ENCODE data around the gene VIPR2.
"Not testable (repeated sequence)": the region's sequence is repeated elsewhere in the genome, so short reads cannot be mapped to it uniquely, and the experiment has no call there.

The VIPR2 gene

GRCh38 chr7:159088016-159088865, 56.4 kb downstream of the VIPR2 start:
- intact Hi-C loops (cut with DNase I) = no loop called here
- DNase-seq = peak in 7 of 42 donors; percentile 2 to 19 (median 13)

DNA sequence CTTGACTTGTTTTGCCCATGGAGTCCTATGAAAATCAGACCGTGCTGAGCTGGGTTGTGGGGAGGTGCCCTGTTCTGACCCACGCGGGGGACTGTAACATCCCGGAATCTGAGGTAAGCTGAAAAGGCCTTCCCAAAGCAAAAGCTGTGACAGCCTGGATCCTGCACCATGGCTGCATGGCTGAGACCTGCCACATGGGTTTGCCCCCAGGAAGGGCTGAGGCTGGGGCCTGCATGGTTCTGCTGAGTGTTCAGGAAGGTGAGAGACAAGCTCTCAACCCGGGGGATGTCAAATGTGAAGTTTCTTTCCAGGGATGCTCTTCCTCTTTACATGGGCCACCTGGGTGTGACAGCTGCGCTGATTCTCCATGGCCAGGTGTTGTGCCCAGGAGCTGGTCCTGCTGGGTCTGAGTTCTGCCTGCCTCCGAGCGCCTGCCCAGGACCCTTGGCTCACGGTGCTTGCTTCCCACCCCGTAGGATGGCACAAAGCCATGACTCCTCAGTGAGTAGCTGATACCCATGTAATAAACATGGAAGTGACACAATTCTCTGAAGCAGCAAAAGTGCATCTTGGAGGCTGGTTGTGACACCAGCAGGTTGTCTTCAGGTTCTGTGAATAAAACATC, 58.3 kb downstream of the VIPR2 start:
- intact Hi-C loops (cut with DNase I) = no loop called here
- peak in 8 of 42 donors; percentile 1 to 32 (median 14) for DNase-seq

- intact Hi-C loops (cut with DNase I) = no loop called here
- peak in 8 of 42 donors; percentile 3 to 41 (median 26) for DNase-seq
These were observed 60.4 kb downstream of the VIPR2 start for GRCh38 chr7:159084069-159084801.

- peak in 4 of 42 donors; percentile 5 to 25 (median 21) for DNase-seq
- intact Hi-C loops (cut with DNase I) = no loop called here
These were observed 61.0 kb downstream of the VIPR2 start for GRCh38 chr7:159083698-159084068.

DNA sequence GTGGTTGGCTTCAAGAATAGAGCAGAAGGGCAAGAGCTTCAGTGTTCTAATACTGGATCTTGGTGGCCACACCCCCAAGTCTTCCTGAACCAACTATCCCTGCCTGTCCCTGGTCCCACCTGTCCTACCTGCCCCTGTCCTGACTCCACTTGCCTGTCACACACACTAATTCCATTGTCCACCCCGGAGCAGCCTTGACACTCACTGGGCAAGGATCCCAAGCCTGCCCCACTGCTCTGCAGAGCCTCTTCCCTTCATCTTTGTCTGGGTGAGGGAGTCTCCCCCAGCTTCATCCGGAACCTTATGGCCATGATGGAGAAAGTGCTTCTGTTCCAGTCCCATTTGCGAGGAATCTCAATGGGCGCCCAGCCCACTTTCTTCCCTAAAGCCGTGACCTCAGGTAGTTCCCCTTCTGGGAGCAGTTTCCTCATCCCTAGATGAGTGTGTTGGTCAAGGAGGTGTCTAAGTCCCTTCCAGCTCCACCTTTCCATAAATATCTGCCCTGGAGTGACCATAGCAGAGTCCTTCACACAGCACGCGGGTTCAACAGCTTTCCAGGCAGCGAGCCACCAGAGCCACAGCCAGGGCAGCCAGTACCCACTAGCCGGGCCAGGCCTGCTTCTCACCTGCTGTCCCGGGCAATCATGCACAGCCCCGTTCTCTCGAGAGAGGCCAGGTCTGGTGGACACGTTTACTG, 61.5 kb downstream of the VIPR2 start:
- DNase-seq = peak in 7 of 42 donors; percentile 2 to 38 (median 14)
- intact Hi-C loops (cut with DNase I) = no loop called here

DNA sequence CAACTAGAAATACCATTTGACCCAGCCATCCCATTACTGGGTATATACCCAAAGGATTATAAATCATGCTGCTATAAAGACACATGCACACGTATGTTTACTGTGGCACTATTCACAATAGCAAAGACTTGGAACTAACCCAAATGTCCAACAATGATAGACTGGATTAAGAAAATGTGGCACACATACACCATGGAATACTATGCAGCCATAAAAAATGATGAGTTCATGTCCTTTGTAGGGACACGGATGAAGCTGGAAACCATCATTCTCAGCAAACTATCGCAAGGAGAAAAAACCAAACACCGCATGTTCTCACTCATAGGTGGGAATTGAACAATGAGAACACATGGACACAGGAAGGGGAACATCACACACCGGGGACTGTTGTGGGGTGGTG, 62.6 kb downstream of the VIPR2 start:
- intact Hi-C loops (cut with DNase I); DNase-seq: not testable (repeated sequence)

GRCh38 chr7:159078911-159079270, 65.8 kb downstream of the VIPR2 start:
- intact Hi-C loops (cut with DNase I) = no loop called here
- DNase-seq = peak in 3 of 42 donors; percentile 3 to 23 (median 10)

GRCh38 chr7:159078193-159078910, 66.3 kb downstream of the VIPR2 start:
- intact Hi-C loops (cut with DNase I) = no loop called here
- DNase-seq = no peak

DNA sequence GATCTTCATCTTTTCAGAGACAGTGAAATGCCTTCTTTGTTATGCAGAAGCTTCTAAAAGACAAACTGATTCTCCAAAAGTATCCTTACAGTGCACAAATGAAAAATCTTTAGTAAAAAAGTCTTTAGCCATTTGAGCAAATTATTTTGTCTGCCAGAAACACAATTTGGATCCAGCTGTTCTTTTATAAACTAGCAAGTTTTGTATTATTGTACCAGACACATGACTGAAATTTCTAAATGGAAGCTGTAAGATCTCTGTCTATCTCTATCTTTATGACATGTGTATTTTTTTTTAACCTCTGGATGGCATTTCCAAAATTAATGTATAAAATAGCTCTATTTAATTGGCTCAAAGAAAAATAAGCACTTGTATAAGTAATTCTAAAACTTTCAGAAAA, 68.3 kb downstream of the VIPR2 start:
- intact Hi-C loops (cut with DNase I) = no loop called here
- DNase-seq = no peak

DNA sequence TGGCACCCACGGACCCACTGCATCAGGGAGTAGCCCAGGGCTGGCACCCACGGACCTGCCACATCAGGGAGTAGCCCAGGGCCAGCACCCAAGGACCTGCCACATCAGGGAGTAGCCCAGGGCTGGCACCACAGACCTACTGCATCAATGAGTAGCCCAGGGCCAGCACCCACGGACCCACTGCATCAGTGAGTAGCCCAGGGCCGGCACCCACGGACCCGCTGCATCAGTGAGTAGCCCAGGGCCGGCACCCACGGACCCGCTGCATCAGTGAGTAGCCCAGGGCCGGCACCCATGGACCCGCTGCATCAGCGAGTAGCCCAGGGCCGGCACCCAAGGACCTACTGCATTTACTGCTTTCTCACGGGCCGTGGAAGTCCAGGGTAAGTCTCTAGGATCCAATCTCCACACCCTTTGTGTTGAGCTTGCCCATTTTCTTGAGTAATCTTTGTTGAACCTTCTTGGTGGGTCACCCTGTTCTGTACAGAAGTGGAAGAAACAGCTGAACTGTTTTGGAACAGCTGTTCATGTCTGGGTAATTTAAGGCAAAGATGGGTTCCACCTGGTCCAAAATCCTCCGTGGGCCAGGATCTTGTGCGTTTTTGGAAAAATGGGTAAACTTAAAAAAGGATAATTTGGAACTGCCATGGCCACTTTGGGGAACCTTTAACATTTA, 69.0 kb downstream of the VIPR2 start:
- DNase-seq = peak in 2 of 42 donors; percentile 26 to 32
- intact Hi-C loops (cut with DNase I) = no loop called here

DNA sequence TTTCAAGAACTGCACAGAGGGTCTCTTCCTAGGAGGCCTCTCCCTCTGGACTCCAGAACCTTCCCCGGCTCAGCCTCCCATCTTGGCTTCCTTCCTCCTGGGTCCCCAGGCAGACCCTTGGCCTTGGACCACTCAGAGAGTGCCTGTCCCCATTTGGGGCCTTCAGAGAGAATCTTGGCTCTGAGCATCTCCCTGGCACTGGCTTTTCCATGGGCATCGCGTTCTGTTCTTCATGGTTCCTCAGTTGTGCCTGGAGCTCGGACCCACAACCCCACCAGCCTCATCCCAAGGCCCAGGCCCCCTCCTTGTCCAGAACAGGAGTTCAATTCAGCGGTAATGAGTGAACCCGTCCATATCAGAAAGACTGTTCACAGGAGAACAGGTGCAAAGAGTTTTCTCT, 73.4 kb downstream of the VIPR2 start:
- DNase-seq = peak in 1 of 42 donors; percentile 18
- intact Hi-C loops (cut with DNase I) = no loop called here

DNA sequence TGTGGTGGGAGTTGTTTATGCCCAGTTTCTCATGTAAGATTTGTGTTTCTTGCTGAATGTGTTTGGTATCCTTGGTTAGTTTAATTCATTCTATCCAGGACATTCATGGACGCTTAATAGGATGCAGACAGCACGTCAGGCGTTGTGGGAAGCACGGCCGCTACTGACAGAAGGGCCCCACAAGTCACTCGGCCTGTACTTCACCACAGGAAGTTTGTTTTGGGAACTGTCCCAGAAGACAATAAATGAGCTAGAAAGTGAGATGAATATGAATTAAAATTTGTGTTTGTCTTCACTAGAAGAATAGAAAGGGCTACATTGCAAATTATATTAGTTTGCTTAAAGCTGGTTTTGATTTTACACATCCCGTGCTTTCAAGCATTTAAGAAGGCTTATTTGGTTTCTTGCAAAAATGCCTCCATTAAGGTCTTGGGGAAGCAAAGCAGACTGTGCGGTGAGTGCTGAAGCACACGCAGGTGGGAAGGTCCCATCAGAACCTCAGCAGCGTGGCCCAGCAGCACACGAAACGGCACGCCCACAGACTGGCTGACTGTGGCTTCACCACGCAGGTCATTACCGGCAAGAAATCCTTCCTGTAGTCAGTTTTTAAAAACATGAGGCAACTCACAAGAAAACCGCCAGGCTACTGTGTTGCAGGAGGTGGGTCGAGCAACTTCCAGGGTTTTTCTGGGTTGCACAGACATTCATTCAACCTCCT, 74.1 kb downstream of the VIPR2 start:
- no peak for DNase-seq
- intact Hi-C loops (cut with DNase I) = no loop called here

DNA sequence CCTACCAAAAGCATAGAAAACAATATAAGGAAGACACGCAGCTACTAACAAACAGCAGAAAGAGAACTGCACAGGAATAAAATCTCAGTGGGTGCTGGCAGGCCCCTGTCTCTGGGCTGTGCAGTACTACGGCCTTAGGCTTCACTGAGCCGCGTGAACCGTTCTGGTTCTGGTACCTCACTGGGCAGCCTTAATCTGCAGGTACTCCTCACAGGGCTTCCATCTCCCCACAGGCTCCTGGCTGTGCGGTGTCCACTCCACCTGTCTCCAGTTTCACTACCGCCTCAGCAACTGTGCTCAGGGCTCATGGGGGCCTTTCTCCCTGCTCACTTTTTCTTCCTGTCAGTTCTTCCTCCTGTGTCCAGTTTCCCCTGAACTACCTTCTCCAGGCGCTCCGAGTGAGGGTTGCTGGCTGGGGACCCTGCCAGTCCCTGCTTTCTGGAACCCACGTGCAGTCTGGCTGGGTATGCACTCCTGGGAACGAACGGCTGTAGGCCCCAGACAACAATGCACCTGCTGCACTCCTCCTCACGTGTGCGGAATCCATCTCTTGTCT, 75.7 kb downstream of the VIPR2 start:
- intact Hi-C loops (cut with DNase I) = no loop called here
- DNase-seq = peak in 1 of 42 donors; percentile 26

- peak in 25 of 42 donors; percentile 13 to 61 (median 33) for DNase-seq
- intact Hi-C loops (cut with DNase I) = no loop called here
These were observed 76.2 kb downstream of the VIPR2 start for GRCh38 chr7:159068488-159068811.

GRCh38 chr7:159067576-159068487, 76.8 kb downstream of the VIPR2 start:
- intact Hi-C loops (cut with DNase I) = no loop called here
- DNase-seq = peak in 1 of 42 donors; percentile 25

Data from head of caudate nucleus (tissue), 42 donors.